Activated naive CD4-positive, alpha-beta T cell treated with anti-CD3 and anti-CD28 coated beads, Interleukin-2, amount 10 ng/mL, durations not matched to agents 7 days and 5 days (primary cell): ENCODE measurements around the gene HASPIN.

ENCODE experiments used
- CTCF ChIA-PET: fragments of 350-600 bp; sonication (Branson Sonifier 250); formaldehyde crosslinking; loops from one replicate; lab custom pipeline; 2021; ENCODE audit warnings: antibody characterized with exemption; lab: Charles Lee
- DNase-seq: peaks from one replicate; pipeline ENCODE4 v3.0.0-alpha.2; 2020
- H3K27ac Mint-ChIP-seq: one replicate; pipeline ENCODE4 v1.8.0; 2021; ENCODE audit warnings: mild to moderate bottlenecking, moderate library complexity, mixed read lengths
- H3K27me3 Mint-ChIP-seq: one replicate; pipeline ENCODE4 v1.8.0; 2021; ENCODE audit warnings: mild to moderate bottlenecking, mixed read lengths
- H3K36me3 Mint-ChIP-seq: one replicate; pipeline ENCODE4 v1.8.0; 2021; ENCODE audit warnings: mixed read lengths
- H3K4me1 Mint-ChIP-seq: one replicate; pipeline ENCODE4 v1.8.0; 2021; ENCODE audit warnings: mixed read lengths
- H3K4me3 Mint-ChIP-seq: one replicate; pipeline ENCODE4 v1.8.0; 2021; ENCODE audit warnings: mild to moderate bottlenecking, moderate library complexity, mixed read lengths
- H3K9me3 Mint-ChIP-seq: one replicate; pipeline ENCODE4 v1.8.0; 2021; ENCODE audit warnings: mixed read lengths

The HASPIN gene

GRCh38 chr17:3723556-3724377 lies at the start of gene HASPIN:
TSS of gene HASPIN (plus strand) at chr17:3723903. CDS start at chr17:3723936, 33 bp downstream.
- no peaks in the 10 kb centered on the region for H3K27me3 Mint-ChIP-seq
- H3K4me1 Mint-ChIP-seq: peaks cover 65% of the 10 kb centered on the region
- H3K27ac Mint-ChIP-seq: peak within 1 kb of the TSS; percentile 86
- DNase-seq: peak; percentile 94
- H3K4me3 Mint-ChIP-seq: peak within 1 kb of the TSS; percentile 88
- H3K9me3 Mint-ChIP-seq: no peaks in the 10 kb centered on the region
- H3K36me3 Mint-ChIP-seq: peaks cover 57% of the 10 kb centered on the region
- CTCF ChIA-PET: interaction anchor here (0.8 to 2.1 kb wide), 8 partner anchors 13 to 190 kb away, joined by 3 to 11 read pairs (median 4); no protein-coding TSS in a partner anchor

GRCh38 chr17:3675886-3676285 lies 47.8 kb upstream of the HASPIN start:
- CTCF ChIA-PET: interaction anchor here (0.6 kb wide), 1 partner anchor 631 kb away, joined by 3 read pairs; no protein-coding TSS in a partner anchor
- no peaks in the 10 kb centered on the region for H3K9me3 Mint-ChIP-seq
- H3K4me3 Mint-ChIP-seq: no peak overlapping the region
- H3K4me1 Mint-ChIP-seq: peaks cover 10% of the 10 kb centered on the region
- no peak for DNase-seq
- H3K27ac Mint-ChIP-seq: no peak overlapping the region
- H3K36me3 Mint-ChIP-seq: peaks cover 11% of the 10 kb centered on the region
- no peaks in the 10 kb centered on the region for H3K27me3 Mint-ChIP-seq

- Mint-ChIP-seq H3K27me3 (no peaks in the 10 kb centered on the region), H3K9me3 (no peaks in the 10 kb centered on the region), H3K27ac (peak overlapping the region; percentile 28), H3K4me3 (no peak overlapping the region), H3K4me1 (peaks cover 25% of the 10 kb centered on the region), H3K36me3 (peaks cover 10% of the 10 kb centered on the region)
- CTCF ChIA-PET: interaction anchor here (1.6 kb wide), 1 partner anchor 150 kb away, joined by 4 read pairs; no protein-coding TSS in a partner anchor
- no peak for DNase-seq
These were observed 45.4 kb upstream of the HASPIN start for GRCh38 chr17:3678095-3678820.

- Mint-ChIP-seq H3K36me3 (peaks cover 10% of the 10 kb centered on the region), H3K4me3 (no peak overlapping the region), H3K27ac (no peak overlapping the region), H3K9me3 (no peaks in the 10 kb centered on the region), H3K27me3 (no peaks in the 10 kb centered on the region), H3K4me1 (peaks cover 27% of the 10 kb centered on the region)
- no peak for DNase-seq
- CTCF ChIA-PET: interaction anchor here (1.0 to 1.2 kb wide), 3 partner anchors 17 to 149 kb away, joined by 3 to 5 read pairs (median 4); partner anchors contain the start of gene P2RX5
These were observed 44.7 kb upstream of the HASPIN start for GRCh38 chr17:3678821-3679530.

- H3K27ac Mint-ChIP-seq: peak overlapping the region; percentile 60
- no peak overlapping the region for H3K4me3 Mint-ChIP-seq
- no peaks in the 10 kb centered on the region for H3K9me3 Mint-ChIP-seq
- CTCF ChIA-PET: interaction anchor here (1.0 to 1.2 kb wide), 3 partner anchors 17 to 148 kb away, joined by 3 to 5 read pairs (median 4); partner anchors contain the start of gene P2RX5
- no peaks in the 10 kb centered on the region for H3K27me3 Mint-ChIP-seq
- H3K36me3 Mint-ChIP-seq: peaks cover 10% of the 10 kb centered on the region
- DNase-seq: no peak
- peaks cover 27% of the 10 kb centered on the region for H3K4me1 Mint-ChIP-seq
These were observed 44.1 kb upstream of the HASPIN start for GRCh38 chr17:3679531-3680126.

- H3K9me3 Mint-ChIP-seq: no peaks in the 10 kb centered on the region
- no peak for DNase-seq
- no peak overlapping the region for H3K4me3 Mint-ChIP-seq
- H3K4me1 Mint-ChIP-seq: peaks cover 27% of the 10 kb centered on the region
- no peaks in the 10 kb centered on the region for H3K27me3 Mint-ChIP-seq
- CTCF ChIA-PET: no interaction called here
- H3K36me3 Mint-ChIP-seq: peaks cover 9% of the 10 kb centered on the region
- no peak overlapping the region for H3K27ac Mint-ChIP-seq
These were observed 42.6 kb upstream of the HASPIN start for GRCh38 chr17:3681057-3681456.

GRCh38 chr17:3681565-3681964 lies 42.1 kb upstream of the HASPIN start:
- Mint-ChIP-seq H3K27ac (peak overlapping the region; percentile 42), H3K4me3 (no peak overlapping the region), H3K36me3 (peaks cover 9% of the 10 kb centered on the region), H3K9me3 (no peaks in the 10 kb centered on the region), H3K27me3 (no peaks in the 10 kb centered on the region), H3K4me1 (peaks cover 27% of the 10 kb centered on the region)
- DNase-seq: no peak
- CTCF ChIA-PET: interaction anchor here (1.5 kb wide), 2 partner anchors 26 to 144 kb away, joined by 3 to 4 read pairs; no protein-coding TSS in a partner anchor

- no peak for DNase-seq
- Mint-ChIP-seq H3K4me3 (no peak overlapping the region), H3K27me3 (no peaks in the 10 kb centered on the region), H3K27ac (no peak overlapping the region), H3K36me3 (peaks cover 9% of the 10 kb centered on the region), H3K9me3 (no peaks in the 10 kb centered on the region), H3K4me1 (peaks cover 27% of the 10 kb centered on the region)
- CTCF ChIA-PET: interaction anchor here (0.8 to 2.1 kb wide), 11 partner anchors 10 to 146 kb away, joined by 3 to 13 read pairs (median 7); partner anchors contain the start of gene HASPIN
These were observed 41.7 kb upstream of the HASPIN start for GRCh38 chr17:3682033-3682432.

- peak; percentile 71 for DNase-seq
- Mint-ChIP-seq H3K9me3 (no peaks in the 10 kb centered on the region), H3K4me3 (no peak overlapping the region), H3K36me3 (peaks cover 9% of the 10 kb centered on the region), H3K27ac (no peak overlapping the region), H3K4me1 (peaks cover 27% of the 10 kb centered on the region), H3K27me3 (no peaks in the 10 kb centered on the region)
- CTCF ChIA-PET: interaction anchor here (0.7 to 2.1 kb wide), 17 partner anchors 9 to 145 kb away, joined by 3 to 13 read pairs (median 5); partner anchors contain the start of gene HASPIN
These were observed 40.6 kb upstream of the HASPIN start for GRCh38 chr17:3683054-3683511.

- Mint-ChIP-seq H3K27me3 (no peaks in the 10 kb centered on the region), H3K4me1 (peaks cover 22% of the 10 kb centered on the region), H3K27ac (no peak overlapping the region), H3K4me3 (no peak overlapping the region), H3K9me3 (no peaks in the 10 kb centered on the region), H3K36me3 (peaks cover 9% of the 10 kb centered on the region)
- DNase-seq: no peak
- CTCF ChIA-PET: interaction anchor here (0.9 kb wide), 1 partner anchor 52 kb away, joined by 3 read pairs; no protein-coding TSS in a partner anchor
These were observed 38.5 kb upstream of the HASPIN start for GRCh38 chr17:3685174-3685573.

GRCh38 chr17:3688027-3688553 lies 35.6 kb upstream of the HASPIN start:
- H3K27me3 Mint-ChIP-seq: no peaks in the 10 kb centered on the region
- H3K4me1 Mint-ChIP-seq: peaks cover 9% of the 10 kb centered on the region
- no peaks in the 10 kb centered on the region for H3K9me3 Mint-ChIP-seq
- peaks cover 8% of the 10 kb centered on the region for H3K36me3 Mint-ChIP-seq
- CTCF ChIA-PET: no interaction called here
- no peak for DNase-seq
- no peak overlapping the region for H3K27ac Mint-ChIP-seq
- no peak overlapping the region for H3K4me3 Mint-ChIP-seq

GRCh38 chr17:3688852-3689261 lies 34.8 kb upstream of the HASPIN start:
- CTCF ChIA-PET: no interaction called here
- peaks cover 8% of the 10 kb centered on the region for H3K36me3 Mint-ChIP-seq
- H3K4me1 Mint-ChIP-seq: peaks cover 9% of the 10 kb centered on the region
- no peak overlapping the region for H3K27ac Mint-ChIP-seq
- no peak for DNase-seq
- no peaks in the 10 kb centered on the region for H3K27me3 Mint-ChIP-seq
- H3K4me3 Mint-ChIP-seq: no peak overlapping the region
- no peaks in the 10 kb centered on the region for H3K9me3 Mint-ChIP-seq
